Heart right ventricle (tissue), 16 donors: ENCODE results near the gene ZNF865. TPM values are rescaled to one million over a fixed set of nuclear protein-coding genes. Genes with fewer than 3 reads are reported as not detected.

Experiments used
- ATAC-seq, 8 donors: fragments of 200-7000 bp; cut with Tn5 transposase; one replicate each; pipeline ENCODE4 v1.9.1; 2020; ENCODE audit warnings: mild to moderate bottlenecking in 8 of 8, moderate library complexity in 8 of 8, moderate number of reproducible peaks in 1 of 8
- DNase-seq, 2 donors: peaks; one replicate each; pipeline ENCODE4 v3.0.0-alpha.2; 2020
- H3K27ac ChIP-seq, 10 donors: fragments of 200-600 bp; sonication (generic) in 2 of 10; one replicate each; pipeline versions ENCODE4 v1.5.0 to v1.8.0; 2020 to 2022; ENCODE audit warnings: mild to moderate bottlenecking in 3 of 10
- H3K27me3 ChIP-seq, 7 donors: fragments of 200-600 bp; one replicate each; pipeline ENCODE4 v1.8.0; 2021 to 2022; ENCODE audit warnings: mild to moderate bottlenecking in 2 of 7
- H3K36me3 ChIP-seq, 9 donors: fragments of 200-600 bp; sonication (generic) in 1 of 9; one replicate each; pipeline versions ENCODE4 v1.5.0 to v1.8.0; 2020 to 2022; ENCODE audit warnings: mild to moderate bottlenecking in 2 of 9
- H3K4me1 ChIP-seq, 9 donors: fragments of 200-600 bp; sonication (generic) in 1 of 9; one replicate each; pipeline versions ENCODE4 v1.5.0 to v1.8.0; 2020 to 2022; ENCODE audit warnings: mild to moderate bottlenecking in 4 of 9
- H3K4me3 ChIP-seq, 10 donors: fragments of 200-600 bp; sonication (generic) in 2 of 10; one replicate each; pipeline versions ENCODE4 v1.5.0 to v1.8.0; 2020 to 2022; ENCODE audit warnings: mild to moderate bottlenecking in 7 of 10, moderate library complexity in 2 of 10
- H3K9me3 ChIP-seq, 11 donors: fragments of 200-600 bp in 10 of 11; sonication (generic) in 2 of 11; one replicate each; pipeline versions ENCODE4 v1.5.0 to v1.8.0; 2013 to 2022; ENCODE audit warnings: mild to moderate bottlenecking in 2 of 11, control low read depth in 1 of 11, moderate library complexity in 1 of 11
- CTCF ChIP-seq, 9 donors: fragments of 200-600 bp; sonication (generic) in 2 of 9; IDR thresholded peaks; one replicate each; pipeline versions ENCODE4 v1.5.0 to v1.8.0; 2021 to 2022; ENCODE audit warnings: antibody characterized with exemption in 9 of 9, mild to moderate bottlenecking in 5 of 9, moderate library complexity in 1 of 9
- WGBS, 2 donors: extraction: QIAGEN DNeasy Blood & Tissue Kit; methylation state at CpG; one replicate each; pipeline ENCODE4 v1.1.7; 2013; ENCODE audit warnings: inconsistent platforms in 1 of 2; 5-methylcytosine and 5-hydroxymethylcytosine counted together
- intact Hi-C, 10 donors: fragments of 100-400 bp; cut with DNase I; formaldehyde crosslinking; loops; one replicate each; pipeline versions ENCODE4 v1.11.1 to v1.14.2; 2022
- polyA plus RNA-seq, 2 donors: library from polyadenylated mRNA; stranded (reverse); fragments of 200-250 nt; gene quantifications; one replicate each; pipeline ENCODE4 v1.2.3, GENCODE V29; 2013
- total RNA-seq, 10 donors: library from RNA; stranded (reverse); fragmentation: NEBNext Ultra II Directional in 3 of 10; extraction: Animal tissue kit (Norgen Biotek cat#: 25700) in 3 of 10; gene quantifications; one replicate each; pipeline versions ENCODE4 v1.2.1 to v1.2.4, GENCODE V29; 2021 to 2023
- donor health status: Arrhythmogenic right ventricular cardiomyopathy.
- donor health status: ischemic (EF 13 %, LVEDD 7.1; RV severe dilation, severe dysfunction).
- donor health status: healthy with polysubstance abuse.
- donor health status: DM: no; HTN: yes; CAD: no.
- donor health status: DM: no; HTN: no; CAD: no.
- donor health status: ischemic (EF 25% LVEDD 6.9; RV normal size, moderate dysfunction).
- donor health status: ischemic (EF 25% LVEDD 5.7; RV mildly dilated, moderate dysfunction).
- donor health status: healthy.
- donor health status: DM: yes; HTN: yes; CAD: no.
- donor health status: Ischemic cardiomyopathy.
- donor health status: ischemic (EF 35%, LVEDD 5.7; RV mildly dilated, moderate dysfunction).
- donor health status: nonischemic (EF 11% LVEDD 7.7; RV severe dilation, severe dysfunction).
- donor health status: DM: yes; HTN: yes; CAD: no.
- donor health status: PGD.
- donor health status: ischemic (EF 29% LVEDD 5.4; RV normal size, mild dysfunction).
- donor health status: nonischemic (EF 23%, LVEDD 6.1; RV moderate dilation, normal function).

Gene ZNF865
- total and polyA plus RNA-seq, 12 donors = 11.8 to 26.5 (median 13.7) TPM

- Histone ChIP-seq H3K4me3 (no peak overlapping the region), H3K9me3 (no peaks in the 10 kb centered on the region), H3K4me1 (peaks cover 5 to 52% (median 15%) of the 10 kb centered on the region in 9 donors), H3K36me3 (peaks cover 9 to 46% (median 18%) of the 10 kb centered on the region in 9 donors), H3K27ac (peak overlapping the region in 1 of 10 donors; percentile 56), H3K27me3 (no peaks in the 10 kb centered on the region)
- DNase-seq (no peak), ATAC-seq (no peak)
- 91 to 92% methylated on average over 12 of the region's 12 CpGs for WGBS, 2 donors
- intact Hi-C loops = no loop called here
- no peak for TF ChIP-seq CTCF (IDR thresholded peaks at IDR 0.05)
Measured at GRCh38 chr19:55620410-55621204, 15.2 kb downstream of the ZNF865 start.

GRCh38 chr19:55621205-55621672 lies 15.8 kb downstream of the ZNF865 start:
- no peaks in the 10 kb centered on the region for H3K9me3 ChIP-seq
- 86 to 87% methylated on average over 9 of the region's 9 CpGs for WGBS, 2 donors
- no peak for TF ChIP-seq CTCF (IDR thresholded peaks at IDR 0.05)
- peaks cover 5 to 52% (median 15%) of the 10 kb centered on the region in 9 donors for H3K4me1 ChIP-seq
- peaks cover 4 to 40% (median 13%) of the 10 kb centered on the region in 9 donors for H3K36me3 ChIP-seq
- H3K27me3 ChIP-seq = no peaks in the 10 kb centered on the region
- H3K27ac ChIP-seq = no peak overlapping the region
- ATAC-seq = no peak
- intact Hi-C loops = no loop called here
- H3K4me3 ChIP-seq = no peak overlapping the region
- no peak for DNase-seq

GRCh38 chr19:55621673-55622231 lies 16.3 kb downstream of the ZNF865 start:
- H3K4me1 ChIP-seq = peaks cover 5 to 52% (median 15%) of the 10 kb centered on the region in 9 donors
- no peaks in the 10 kb centered on the region for H3K27me3 ChIP-seq
- H3K4me3 ChIP-seq = no peak overlapping the region
- peak overlapping the region in 1 of 10 donors; percentile 94 for H3K27ac ChIP-seq
- WGBS, 2 donors = 95 to 96% methylated on average over 55 of the region's 55 CpGs
- no peak for TF ChIP-seq CTCF (IDR thresholded peaks at IDR 0.05)
- H3K36me3 ChIP-seq = peaks cover 0 to 35% (median 8%) of the 10 kb centered on the region in 9 donors
- no peaks in the 10 kb centered on the region for H3K9me3 ChIP-seq
- DNase-seq (peak in 1 of 2 donors; percentile 27), ATAC-seq (peak in 1 of 8 donors; percentile 3)
- intact Hi-C loops = no loop called here

GRCh38 chr19:55622242-55622969 lies 17.0 kb downstream of the ZNF865 start:
- H3K27me3 ChIP-seq = no peaks in the 10 kb centered on the region
- peaks cover 5 to 52% (median 15%) of the 10 kb centered on the region in 9 donors for H3K4me1 ChIP-seq
- peak overlapping the region in 4 of 10 donors; percentile 7 to 94 (median 52) for H3K27ac ChIP-seq
- H3K9me3 ChIP-seq = no peaks in the 10 kb centered on the region
- ATAC-seq (peak in 1 of 8 donors; percentile 8), DNase-seq (no peak)
- H3K4me3 ChIP-seq = no peak overlapping the region
- TF ChIP-seq CTCF (IDR thresholded peaks at IDR 0.05) = no peak
- 91 to 93% methylated on average over 40 of the region's 40 CpGs for WGBS, 2 donors
- peaks cover 0 to 28% (median 8%) of the 10 kb centered on the region in 9 donors for H3K36me3 ChIP-seq
- intact Hi-C loops = no loop called here
